Lower lobe of right lung (tissue), 2 donors: ENCODE results near the gene LDLRAD4. TPM values are rescaled to one million over a fixed set of nuclear protein-coding genes. Genes with fewer than 3 reads are reported as not detected.

ENCODE experiments used
- ATAC-seq, 2 donors: fragments of 200-7000 bp; cut with Tn5 transposase; one replicate each; pipeline ENCODE4 v1.9.1; 2020 to 2022; ENCODE audit warnings: mild to moderate bottlenecking in 2 of 2, moderate library complexity in 2 of 2
- DNase-seq: peaks from one replicate; pipeline ENCODE4 v3.0.0-alpha.2; 2020
- H3K27ac ChIP-seq: fragments of 200-600 bp; one replicate; pipeline ENCODE4 v1.8.0; 2022
- H3K27me3 ChIP-seq: fragments of 200-600 bp; one replicate; pipeline ENCODE4 v1.8.0; 2022; ENCODE audit warnings: low read depth
- H3K36me3 ChIP-seq: fragments of 200-600 bp; one replicate; pipeline ENCODE4 v1.8.0; 2022; ENCODE audit warnings: mild to moderate bottlenecking
- H3K4me1 ChIP-seq: fragments of 200-600 bp; one replicate; pipeline ENCODE4 v1.8.0; 2022
- H3K4me3 ChIP-seq: fragments of 200-600 bp; one replicate; pipeline ENCODE4 v1.8.0; 2022; ENCODE audit warnings: mild to moderate bottlenecking
- H3K9me3 ChIP-seq: fragments of 200-600 bp; one replicate; pipeline ENCODE4 v1.8.0; 2022
- CTCF ChIP-seq: fragments of 200-600 bp; IDR thresholded peaks from one replicate; pipeline ENCODE4 v1.8.0; 2022; ENCODE audit warnings: antibody characterized with exemption, mild to moderate bottlenecking
- intact Hi-C: fragments of 100-400 bp; cut with DNase I; formaldehyde crosslinking; loops from one replicate; pipeline ENCODE4 v1.11.0; 2022
- total RNA-seq: library from RNA; stranded (reverse); fragmentation: NEBNext Ultra II Directional; extraction: Animal tissue kit (Norgen Biotek cat#: 25700); gene quantifications from one replicate; pipeline ENCODE4 v1.2.1, GENCODE V29; 2021
- donor health status: DM: no; HTN: yes; CAD: no; lungs with severe emphysema.

The LDLRAD4 gene
- total RNA-seq, 1 donor from 2014 or later: 24.6 TPM

- no peak for ATAC-seq
- Histone ChIP-seq H3K27ac (no peak overlapping the region), H3K27me3 (no peaks in the 10 kb centered on the region), H3K9me3 (no peaks in the 10 kb centered on the region), H3K4me1 (peaks cover 3% of the 10 kb centered on the region), H3K4me3 (no peak overlapping the region), H3K36me3 (peaks cover 4% of the 10 kb centered on the region)
- no peak for TF ChIP-seq CTCF
- no peak for DNase-seq
- intact Hi-C loops: no loop called here
These were observed 306.3 kb downstream of the LDLRAD4 start for GRCh38 chr18:13524811-13525210.

GRCh38 chr18:13525381-13526029 lies 306.9 kb downstream of the LDLRAD4 start:
- H3K4me3 ChIP-seq: no peak overlapping the region
- intact Hi-C loops: no loop called here
- ATAC-seq: no peak
- H3K9me3 ChIP-seq: no peaks in the 10 kb centered on the region
- H3K27me3 ChIP-seq: no peaks in the 10 kb centered on the region
- H3K27ac ChIP-seq: no peak overlapping the region
- peaks cover 4% of the 10 kb centered on the region for H3K36me3 ChIP-seq
- DNase-seq: no peak
- H3K4me1 ChIP-seq: peaks cover 7% of the 10 kb centered on the region
- TF ChIP-seq CTCF: no peak

- Histone ChIP-seq H3K36me3 (peaks cover 4% of the 10 kb centered on the region), H3K9me3 (no peaks in the 10 kb centered on the region), H3K4me3 (no peak overlapping the region), H3K27me3 (no peaks in the 10 kb centered on the region), H3K4me1 (peaks cover 7% of the 10 kb centered on the region), H3K27ac (no peak overlapping the region)
- DNase-seq (no peak), ATAC-seq (no peak)
- intact Hi-C loops: no loop called here
- TF ChIP-seq CTCF: no peak
These were observed 308.0 kb downstream of the LDLRAD4 start for GRCh38 chr18:13526519-13526918.

- no peak for ATAC-seq
- intact Hi-C loops: no loop called here
- DNase-seq: no peak
- TF ChIP-seq CTCF: no peak
- peaks cover 4% of the 10 kb centered on the region for H3K36me3 ChIP-seq
- no peak overlapping the region for H3K27ac ChIP-seq
- H3K4me1 ChIP-seq: peaks cover 7% of the 10 kb centered on the region
- no peaks in the 10 kb centered on the region for H3K9me3 ChIP-seq
- no peaks in the 10 kb centered on the region for H3K27me3 ChIP-seq
- H3K4me3 ChIP-seq: no peak overlapping the region
These were observed 308.7 kb downstream of the LDLRAD4 start for GRCh38 chr18:13527256-13527655.

GRCh38 chr18:13527730-13528129 lies 309.2 kb downstream of the LDLRAD4 start:
- Histone ChIP-seq H3K36me3 (peaks cover 4% of the 10 kb centered on the region), H3K9me3 (no peaks in the 10 kb centered on the region), H3K4me3 (no peak overlapping the region), H3K27me3 (no peaks in the 10 kb centered on the region), H3K27ac (no peak overlapping the region), H3K4me1 (peaks cover 7% of the 10 kb centered on the region)
- DNase-seq (no peak), ATAC-seq (no peak)
- intact Hi-C loops: no loop called here
- no peak for TF ChIP-seq CTCF
